OCI-LY1 (cell line): ENCODE results near the gene PCED1B.

Experiments used
- CTCF ChIP-seq: fragments of 200-600 bp; sonication (generic), shearing (Covaris generic); IDR thresholded peaks from 2 replicates; pipeline ENCODE4 v1.5.1; 2017; ENCODE audit warnings: mild to moderate bottlenecking, antibody characterized with exemption, low read length, moderate library complexity, mixed read lengths
- EZH2 ChIP-seq: fragments of 200-600 bp; sonication (generic), shearing (Covaris generic); IDR thresholded peaks from 2 replicates; pipeline ENCODE4 v1.8.0; 2017; ENCODE audit warnings: borderline replicate concordance, mixed run types, mild to moderate bottlenecking, antibody characterized with exemption, low read length, moderate library complexity, mixed read lengths

- TF ChIP-seq CTCF, result no peak
- TF ChIP-seq EZH2, result no peak
Observed at GRCh38 chr12:47111392-47111778, 32.0 kb downstream of the PCED1B start.
